Ovary (tissue), 3 donors: ENCODE data around the gene IL18BP.

Source experiments
- EP300 ChIP-seq: sonication (generic); formaldehyde crosslinking; IDR thresholded peaks from one replicate; pipeline ENCODE4 v1.6.1; 2017; ENCODE audit warnings: antibody characterized with exemption
- POLR2A ChIP-seq: fragments of 450-650 bp; IDR thresholded peaks from one replicate; pipeline ENCODE4 v1.6.1; 2017; ENCODE audit warnings: antibody characterized with exemption, mild to moderate bottlenecking, moderate library complexity
- TF ChIP-seq, protein P1 (sequence below), 3 donors: fragments of 450-650 bp in 2 of 3; fragments of 200-600 bp in 1 of 3; IDR thresholded peaks; one replicate each; pipeline versions ENCODE4 v1.5.1 to v1.8.0; 2016 to 2022; ENCODE audit warnings: antibody characterized with exemption in 3 of 3, mild to moderate bottlenecking in 1 of 3
- donor health status: DM: no; HTN: no; CAD: no.

DNA sequence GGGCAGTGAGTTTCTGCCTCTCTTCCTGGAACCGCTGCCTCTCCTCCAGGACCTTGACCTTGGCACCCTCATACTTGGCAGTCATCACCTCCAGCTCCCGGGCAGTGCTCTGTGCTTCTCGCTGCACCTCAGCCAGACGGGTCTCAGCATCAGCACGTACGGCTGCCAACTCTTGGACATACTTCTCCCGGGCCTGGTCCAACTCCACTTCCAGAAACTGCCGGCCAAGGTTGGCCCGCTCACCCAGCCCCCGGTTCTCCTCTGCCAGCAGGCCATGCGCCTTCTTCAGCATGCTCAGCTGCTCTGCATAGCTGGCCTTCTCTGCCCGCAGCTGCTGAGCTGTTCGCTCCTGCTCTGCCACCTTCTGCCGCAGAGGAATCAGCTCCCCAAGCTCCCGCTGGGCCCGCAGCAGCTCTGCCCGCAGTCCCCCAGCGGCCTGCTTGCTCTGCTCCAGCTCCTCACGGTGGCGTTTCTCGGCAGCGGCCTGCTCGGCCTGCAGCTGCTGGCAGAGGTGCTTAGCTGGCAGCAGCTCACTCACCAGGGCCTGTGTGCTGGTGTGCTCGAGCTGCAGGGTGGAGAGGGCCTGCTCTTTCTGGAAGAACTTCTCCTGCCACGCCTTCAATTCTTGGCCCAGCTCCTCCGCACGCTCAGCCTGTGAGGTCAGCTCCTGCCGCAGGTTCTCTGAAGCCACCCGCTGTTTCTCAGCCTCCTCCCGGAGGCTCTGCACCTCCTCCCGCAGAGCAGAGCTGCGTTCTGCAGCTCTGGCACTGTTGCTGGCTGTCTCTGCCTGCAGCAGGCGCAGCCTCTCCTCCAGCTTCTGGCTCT is 14.4 kb downstream of the IL18BP start:
- TF ChIP-seq, protein P1, sequence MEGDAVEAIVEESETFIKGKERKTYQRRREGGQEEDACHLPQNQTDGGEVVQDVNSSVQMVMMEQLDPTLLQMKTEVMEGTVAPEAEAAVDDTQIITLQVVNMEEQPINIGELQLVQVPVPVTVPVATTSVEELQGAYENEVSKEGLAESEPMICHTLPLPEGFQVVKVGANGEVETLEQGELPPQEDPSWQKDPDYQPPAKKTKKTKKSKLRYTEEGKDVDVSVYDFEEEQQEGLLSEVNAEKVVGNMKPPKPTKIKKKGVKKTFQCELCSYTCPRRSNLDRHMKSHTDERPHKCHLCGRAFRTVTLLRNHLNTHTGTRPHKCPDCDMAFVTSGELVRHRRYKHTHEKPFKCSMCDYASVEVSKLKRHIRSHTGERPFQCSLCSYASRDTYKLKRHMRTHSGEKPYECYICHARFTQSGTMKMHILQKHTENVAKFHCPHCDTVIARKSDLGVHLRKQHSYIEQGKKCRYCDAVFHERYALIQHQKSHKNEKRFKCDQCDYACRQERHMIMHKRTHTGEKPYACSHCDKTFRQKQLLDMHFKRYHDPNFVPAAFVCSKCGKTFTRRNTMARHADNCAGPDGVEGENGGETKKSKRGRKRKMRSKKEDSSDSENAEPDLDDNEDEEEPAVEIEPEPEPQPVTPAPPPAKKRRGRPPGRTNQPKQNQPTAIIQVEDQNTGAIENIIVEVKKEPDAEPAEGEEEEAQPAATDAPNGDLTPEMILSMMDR (IDR thresholded peaks at IDR 0.05), result no peak
- no peak for TF ChIP-seq POLR2A
- no peak for TF ChIP-seq EP300
